K562 (cell line): ENCODE data around the gene ABLIM1. TPM values are rescaled to one million over a fixed set of nuclear protein-coding genes. Genes with fewer than 3 reads are reported as not detected.
A peak's percentile ranks its signal among the peaks of the same experiment; 100 is the strongest.

Experiments used
- ATAC-seq: fragments of 200-7000 bp; cut with Tn5 transposase; 3 replicates; pipeline ENCODE4 v1.9.1; 2020; ENCODE audit warnings: moderate library complexity
- BruUV-seq: library from RNA; stranded (reverse); fragments of 400-500 nt; replicated peaks from 2 replicates; lab custom pipeline; 2021; lab: Mats Ljungman, UMichigan
- CTCF ChIA-PET: fragments of 300-600 bp; formaldehyde crosslinking; extraction: SDS; loops from one replicate; lab custom pipeline; 2021; ENCODE audit warnings: low intra/inter-chr PET ratio; lab: Yijun Ruan, JAX
- POLR2A ChIA-PET: fragments of 300-600, 350-650 bp; sonication (Branson Sonifier 250); formaldehyde crosslinking; extraction: SDS; loops from one replicate; lab custom pipeline; 2021; ENCODE audit warnings: antibody characterized with exemption, inconsistent platforms; lab: Yijun Ruan, JAX
- DNase-seq, 4 experiments: peaks; one replicate each; pipeline versions ENCODE4 v3.0.0 to v3.0.0-alpha.2; 2011 to 2018; ENCODE audit warnings: low spot score in 3 of 4, mixed read lengths in 3 of 4; ENCODE audit errors: extremely low read depth in 1 of 4
- FAIRE-seq: peaks from 2 replicates; lab custom pipeline; 2011; peaks lifted over from hg19 to GRCh38; lab: Jason Lieb, UNC
- H2AFZ ChIP-seq: 2 replicates; pipeline ENCODE4 v1.6.0; 2011; ENCODE audit warnings: low read depth, low read length, control low read depth, inconsistent platforms
- H3K27ac ChIP-seq: fragments of 200-600 bp; 3 replicates; pipeline ENCODE4 v1.8.0; 2011; ENCODE audit warnings: low read depth, mild to moderate bottlenecking, control low read depth, inconsistent platforms, low read length, moderate library complexity, mixed read lengths; ENCODE audit errors: extremely low read depth
- H3K27me3 ChIP-seq, 2 experiments: fragments of 300-600 bp in 1 of 2; 2 replicates in 1 of 2; 3 replicates in 1 of 2; pipeline versions ENCODE4 v1.6.0 to v1.8.0; 2011; ENCODE audit warnings: inconsistent platforms in 2 of 2, low read length in 2 of 2, mild to moderate bottlenecking in 1 of 2, mixed read lengths in 1 of 2, moderate library complexity in 1 of 2; ENCODE audit not compliant: control insufficient read depth in 2 of 2, insufficient read depth in 2 of 2
- H3K36me3 ChIP-seq: fragments of 300-600 bp; 3 replicates; pipeline ENCODE4 v1.8.0; 2011; ENCODE audit warnings: mild to moderate bottlenecking, low read length, inconsistent platforms; ENCODE audit not compliant: control insufficient read depth, insufficient read depth
- H3K4me1 ChIP-seq, 2 experiments: fragments of 200-600 bp in 1 of 2; replicated peaks in 1 of 2; 2 replicates in 1 of 2; 3 replicates in 1 of 2; pipeline versions ENCODE4 v1.5.1 to v1.8.0; 2011; ENCODE audit warnings: inconsistent platforms in 2 of 2, low read length in 2 of 2, mild to moderate bottlenecking in 1 of 2, mixed read lengths in 1 of 2, moderate library complexity in 1 of 2; ENCODE audit not compliant: control insufficient read depth in 2 of 2, insufficient read depth in 2 of 2
- H3K4me2 ChIP-seq: 2 replicates; pipeline ENCODE4 v1.6.1; 2011; ENCODE audit warnings: low read length, control low read depth, inconsistent platforms, mixed read lengths; ENCODE audit not compliant: insufficient read depth
- H3K4me3 ChIP-seq: fragments of 200-600 bp; sonication (generic), shearing (Covaris generic); 2 replicates; pipeline ENCODE4 v1.5.1; 2016; ENCODE audit warnings: control low read depth, inconsistent platforms
- H3K79me2 ChIP-seq: fragments of 200-600 bp; 3 replicates; pipeline ENCODE4 v1.8.0; 2011; ENCODE audit warnings: low read length, inconsistent platforms; ENCODE audit not compliant: control insufficient read depth, insufficient read depth
- H3K9ac ChIP-seq, 2 experiments: 2 replicates each; pipeline versions ENCODE4 v1.6.0 to v1.6.1; 2011; ENCODE audit warnings: low read depth in 2 of 2, low read length in 2 of 2, control low read depth in 1 of 2, inconsistent platforms in 1 of 2, mild to moderate bottlenecking in 1 of 2, mixed read lengths in 1 of 2; ENCODE audit not compliant: insufficient read depth in 1 of 2
- H3K9me1 ChIP-seq: one replicate; pipeline ENCODE4 v1.6.0; 2011; ENCODE audit warnings: inconsistent platforms, mild to moderate bottlenecking, low read length, moderate library complexity; ENCODE audit not compliant: control insufficient read depth, insufficient read depth
- H3K9me3 ChIP-seq: replicated peaks from 2 replicates; pipeline ENCODE4 v1.5.1; 2011; ENCODE audit warnings: low read depth, low read length, inconsistent platforms; ENCODE audit not compliant: control insufficient read depth, insufficient read depth
- H4K20me1 ChIP-seq: replicated peaks from 2 replicates; pipeline ENCODE4 v1.6.1; 2011; ENCODE audit warnings: low read length, inconsistent platforms, mixed read lengths; ENCODE audit not compliant: control insufficient read depth, insufficient read depth
- CBFB ChIP-seq: sonication (generic); formaldehyde crosslinking; IDR thresholded peaks from 2 replicates; pipeline ENCODE4 v1.4.0; 2020; ENCODE audit warnings: mild to moderate bottlenecking, missing genetic modification reagents
- ELF1 ChIP-seq: fragments of 200-800 bp; sonication (Bioruptor generic); IDR thresholded peaks from 2 replicates; pipeline ENCODE4 v1.6.1; 2016; ENCODE audit warnings: missing genetic modification characterization, missing compliant biosample characterization
- FOXK1 ChIP-seq: sonication (generic); formaldehyde crosslinking; IDR thresholded peaks from 2 replicates; pipeline ENCODE4 v1.8.0; 2022; ENCODE audit warnings: missing genetic modification reagents, mild to moderate bottlenecking, borderline replicate concordance
- RAD21 ChIP-seq, 2 experiments: fragments of 250-450 bp in 1 of 2; fragments of 450-650 bp in 1 of 2; sonication (Bioruptor Pico) in 1 of 2; formaldehyde crosslinking in 1 of 2; IDR thresholded peaks in 1 of 2; conservative IDR thresholded peaks in 1 of 2; 2 replicates each; pipeline versions ENCODE4 v1.4.0 to v1.8.0; 2020 to 2022; ENCODE audit warnings: mild to moderate bottlenecking in 2 of 2, moderate library complexity in 1 of 2
- RAD51 ChIP-seq: fragments of 450-650 bp; IDR thresholded peaks from 2 replicates; pipeline ENCODE4 v1.7.1; 2016; ENCODE audit warnings: low read depth, mild to moderate bottlenecking, borderline replicate concordance
- RBM25 ChIP-seq: fragments of 200-400 bp; formaldehyde crosslinking; IDR thresholded peaks from 2 replicates; pipeline ENCODE4 v1.6.1; 2018; ENCODE audit warnings: low read length, low read depth, moderate library complexity; ENCODE audit not compliant: severe bottlenecking
- RNF2 ChIP-seq: sonication (generic); IDR thresholded peaks from 2 replicates; pipeline ENCODE4 v1.6.1; 2016
- SAFB2 ChIP-seq: fragments of 200-400 bp; formaldehyde crosslinking; IDR thresholded peaks from 2 replicates; pipeline ENCODE4 v1.6.1; 2018; ENCODE audit warnings: borderline replicate concordance, low read length, low read depth, moderate library complexity; ENCODE audit not compliant: severe bottlenecking
- SRSF3 ChIP-seq: fragments of 200-400 bp; formaldehyde crosslinking; IDR thresholded peaks from 2 replicates; pipeline ENCODE4 v1.6.1; 2016; ENCODE audit warnings: mild to moderate bottlenecking, low read length, moderate library complexity; ENCODE audit not compliant: insufficient read depth
- ZNF217 ChIP-seq: sonication (generic); formaldehyde crosslinking; IDR thresholded peaks from 2 replicates; pipeline ENCODE4 v1.8.0; 2022; ENCODE audit warnings: mild to moderate bottlenecking, missing genetic modification reagents
- WGBS: fragments of 100-300 bp; shearing (Covaris generic); methylation state at CpG from one replicate; pipeline ENCODE4 v1.1.6; 2016; ENCODE audit warnings: low coverage, mixed read lengths; ENCODE audit not compliant: insufficient coverage; ENCODE audit errors: missing lambda C conversion rate; 5-methylcytosine and 5-hydroxymethylcytosine counted together
- in situ Hi-C: fragments of 300-500 bp; cut with MboI; formaldehyde crosslinking; loops from 4 replicates; pipeline ENCODE4 v1.15.0; 2018; ENCODE audit warnings: inconsistent platforms, mixed read lengths
- intact Hi-C: fragments of 100-400 bp; cut with micrococcal nuclease; formaldehyde crosslinking; loops from 2 replicates; pipeline ENCODE4 v1.14.2; 2022
- polyA plus RNA-seq, 8 experiments: library from polyadenylated mRNA; depleted of rRNA in 4 of 8; stranded (reverse) in 5 of 8; unstranded in 3 of 8; fragments of >200 nt; fragmentation: Nextera tagmentation in 2 of 8; fragmentation: Illumina TruSeq in 1 of 8; extraction: Ambion mirVana in 2 of 8; extraction: Trizol in 1 of 8; gene quantifications; 2 replicates each; pipeline versions ENCODE4 v1.2.1 to v1.2.3, GENCODE V29; 2011 to 2014; ENCODE audit warnings: inconsistent platforms in 1 of 8, missing spikeins in 1 of 8
- total RNA-seq, 7 experiments: library from RNA; depleted of rRNA in 6 of 7; stranded (reverse); fragments of >200 nt in 6 of 7; fragmentation: Illumina TruSeq in 2 of 7; extraction: Trizol in 2 of 7; gene quantifications; 2 replicates each; pipeline versions ENCODE4 v1.2.1 to v1.2.3, GENCODE V29; 2011 to 2021; ENCODE audit warnings: low replicate concordance in 1 of 7
- TF ChIP-seq, protein P1 (sequence below), 2 experiments: fragments of 450-650 bp; formaldehyde crosslinking in 1 of 2; IDR thresholded peaks; 2 replicates each; pipeline versions ENCODE4 v1.4.0 to v1.6.1; 2014 to 2020; ENCODE audit warnings: mild to moderate bottlenecking in 2 of 2, borderline replicate concordance in 1 of 2, low read depth in 1 of 2

The ABLIM1 gene
- total and polyA plus RNA-seq, 9 of the 15 experiments (the other 6 are each of a cell fraction or from before 2014, with no cell fraction given), result 0.07 to 0.49 (median 0.14) TPM; not detected in 6

DNA sequence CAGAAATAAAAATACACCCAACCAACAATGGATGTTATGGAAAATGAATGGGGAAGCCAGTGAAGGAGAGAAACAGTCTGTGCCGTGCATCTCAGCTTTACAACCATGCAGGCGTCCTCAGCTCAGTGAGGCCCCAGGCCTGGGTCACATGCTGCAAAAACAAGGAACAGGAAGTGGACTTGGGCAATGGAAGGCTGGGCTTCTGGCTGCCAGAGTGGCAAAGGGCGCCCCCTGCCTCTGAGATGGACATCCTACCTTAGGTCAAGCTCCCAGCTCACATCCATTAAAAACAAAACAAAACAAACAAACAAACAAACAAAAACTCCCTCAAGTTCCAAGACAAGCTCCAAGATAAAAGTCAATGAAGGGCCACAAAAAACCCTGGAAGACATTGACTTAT lies 199.1 kb downstream of the ABLIM1 start:
- peak; percentile 84 for ATAC-seq
- no peak overlapping the region; the same call in 1 of the 2 replicates for H3K4me2 ChIP-seq
- no peak overlapping the region for H3K9ac ChIP-seq
- intact Hi-C loops, result loop anchor here (2.0 kb wide), 1 partner anchor 154 kb away; no protein-coding TSS in a partner anchor
- H3K9me3 ChIP-seq, result no peaks in the 10 kb centered on the region
- no peak overlapping the region for H3K27ac ChIP-seq
- no peaks in the 10 kb centered on the region for H3K9me1 ChIP-seq
- H3K36me3 ChIP-seq, result no peaks in the 10 kb centered on the region
- no TSS peak for BruUV-seq
- peak; percentile 12 to 27 (median 22) for DNase-seq
- WGBS, result 10% methylated on average over 3 of the region's 3 CpGs
- ChIA-PET POLR2A (no interaction called here), CTCF (no interaction called here)
- H3K4me3 ChIP-seq, result no peak overlapping the region
- peak overlapping the region; percentile 47 for H2AFZ ChIP-seq
- no peaks in the 10 kb centered on the region for H3K79me2 ChIP-seq
- in situ Hi-C loops, result no loop called here
- H3K4me1 ChIP-seq, result no peaks in the 10 kb centered on the region
- no peaks in the 10 kb centered on the region for H3K27me3 ChIP-seq
- H4K20me1 ChIP-seq, result no peaks in the 10 kb centered on the region
- no peak for FAIRE-seq
- TF ChIP-seq CBFB (CRISPR knock-in tag), result no peak
- no peak for TF ChIP-seq RNF2
- TF ChIP-seq RBM25, result no peak
- peak; percentile 49; the same call in 1 of the 2 replicates for TF ChIP-seq RAD51
- no peak for TF ChIP-seq ZNF217 (CRISPR knock-in tag)
- no peak for TF ChIP-seq FOXK1 (CRISPR knock-in tag)
- no peak for TF ChIP-seq SRSF3
- peak; percentile 45 to 54 for TF ChIP-seq RAD21 (CRISPR knock-in tag; conservative IDR thresholded peaks at IDR 0.05 in 1 of 2, IDR thresholded peaks at IDR 0.05 in 1 of 2)
- TF ChIP-seq, protein P1, sequence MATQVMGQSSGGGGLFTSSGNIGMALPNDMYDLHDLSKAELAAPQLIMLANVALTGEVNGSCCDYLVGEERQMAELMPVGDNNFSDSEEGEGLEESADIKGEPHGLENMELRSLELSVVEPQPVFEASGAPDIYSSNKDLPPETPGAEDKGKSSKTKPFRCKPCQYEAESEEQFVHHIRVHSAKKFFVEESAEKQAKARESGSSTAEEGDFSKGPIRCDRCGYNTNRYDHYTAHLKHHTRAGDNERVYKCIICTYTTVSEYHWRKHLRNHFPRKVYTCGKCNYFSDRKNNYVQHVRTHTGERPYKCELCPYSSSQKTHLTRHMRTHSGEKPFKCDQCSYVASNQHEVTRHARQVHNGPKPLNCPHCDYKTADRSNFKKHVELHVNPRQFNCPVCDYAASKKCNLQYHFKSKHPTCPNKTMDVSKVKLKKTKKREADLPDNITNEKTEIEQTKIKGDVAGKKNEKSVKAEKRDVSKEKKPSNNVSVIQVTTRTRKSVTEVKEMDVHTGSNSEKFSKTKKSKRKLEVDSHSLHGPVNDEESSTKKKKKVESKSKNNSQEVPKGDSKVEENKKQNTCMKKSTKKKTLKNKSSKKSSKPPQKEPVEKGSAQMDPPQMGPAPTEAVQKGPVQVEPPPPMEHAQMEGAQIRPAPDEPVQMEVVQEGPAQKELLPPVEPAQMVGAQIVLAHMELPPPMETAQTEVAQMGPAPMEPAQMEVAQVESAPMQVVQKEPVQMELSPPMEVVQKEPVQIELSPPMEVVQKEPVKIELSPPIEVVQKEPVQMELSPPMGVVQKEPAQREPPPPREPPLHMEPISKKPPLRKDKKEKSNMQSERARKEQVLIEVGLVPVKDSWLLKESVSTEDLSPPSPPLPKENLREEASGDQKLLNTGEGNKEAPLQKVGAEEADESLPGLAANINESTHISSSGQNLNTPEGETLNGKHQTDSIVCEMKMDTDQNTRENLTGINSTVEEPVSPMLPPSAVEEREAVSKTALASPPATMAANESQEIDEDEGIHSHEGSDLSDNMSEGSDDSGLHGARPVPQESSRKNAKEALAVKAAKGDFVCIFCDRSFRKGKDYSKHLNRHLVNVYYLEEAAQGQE (IDR thresholded peaks at IDR 0.05; ENCODE audit: borderline replicate concordance), result peak; percentile 36; the same call in 1 of the 2 replicates
- TF ChIP-seq, protein P1 (CRISPR knock-in tag; IDR thresholded peaks at IDR 0.05; ENCODE audit: low read depth), result no peak
- peak; percentile 75 for TF ChIP-seq ELF1 (tag)
- no peak for TF ChIP-seq SAFB2
